Activated T-cell treated with anti-CD3 and anti-CD28 coated beads, Interleukin-2, amount 50 U/mL, for 24 hours (primary cell): ENCODE measurements around the gene PIGM.
A peak's percentile ranks its signal among the peaks of the same experiment; 100 is the strongest.

Source experiments
- DNase-seq: peaks from one replicate; pipeline ENCODE4 v3.0.0-alpha.2; 2020
- H3K27ac Mint-ChIP-seq: 2 replicates; pipeline ENCODE4 v1.8.0; 2020; ENCODE audit warnings: mild to moderate bottlenecking, mixed read lengths
- H3K27me3 Mint-ChIP-seq: 2 replicates; pipeline ENCODE4 v1.8.0; 2020; ENCODE audit warnings: mixed read lengths
- H3K36me3 Mint-ChIP-seq: 2 replicates; pipeline ENCODE4 v1.8.0; 2020; ENCODE audit warnings: low read depth, mixed read lengths
- H3K4me1 Mint-ChIP-seq: 2 replicates; pipeline ENCODE4 v1.8.0; 2020; ENCODE audit warnings: low read depth, mixed read lengths
- H3K4me3 Mint-ChIP-seq: 2 replicates; pipeline ENCODE4 v1.8.0; 2020; ENCODE audit warnings: mild to moderate bottlenecking, moderate library complexity, mixed read lengths
- H3K9me3 Mint-ChIP-seq: 2 replicates; pipeline ENCODE4 v1.8.0; 2020; ENCODE audit warnings: mixed read lengths

PIGM gene

DNA sequence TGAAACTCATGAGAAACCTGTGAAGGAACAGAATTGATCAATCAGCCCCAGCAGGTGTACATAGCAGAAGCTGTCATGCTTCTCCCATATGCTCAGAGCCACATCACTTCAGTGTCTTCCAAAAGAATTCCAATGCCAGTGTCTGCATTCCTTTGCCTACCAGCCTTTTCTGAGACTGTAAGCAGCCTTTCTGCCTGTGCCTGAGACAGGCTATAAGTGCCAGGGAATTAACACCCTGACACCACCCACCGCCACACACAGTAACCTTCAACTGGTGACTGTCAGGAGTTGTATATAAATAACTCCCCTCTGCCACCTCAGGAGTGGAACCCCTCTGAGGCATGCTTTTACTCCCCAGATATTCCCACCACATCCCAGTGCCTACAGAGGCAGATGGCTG lies 39.6 kb downstream of the PIGM start:
- DNase-seq: no peak
- Mint-ChIP-seq H3K36me3 (no peaks in the 10 kb centered on the region), H3K27ac (peak overlapping the region; percentile 61), H3K4me1 (peaks cover 9% of the 10 kb centered on the region), H3K9me3 (no peaks in the 10 kb centered on the region), H3K27me3 (peaks cover 11% of the 10 kb centered on the region), H3K4me3 (no peak overlapping the region)

GRCh38 chr1:159991513-159991912 lies 40.3 kb downstream of the PIGM start:
- Mint-ChIP-seq H3K36me3 (no peaks in the 10 kb centered on the region), H3K9me3 (no peaks in the 10 kb centered on the region), H3K4me3 (no peak overlapping the region), H3K27me3 (peaks cover 9% of the 10 kb centered on the region), H3K4me1 (peaks cover 9% of the 10 kb centered on the region), H3K27ac (no peak overlapping the region)
- DNase-seq: no peak

DNA sequence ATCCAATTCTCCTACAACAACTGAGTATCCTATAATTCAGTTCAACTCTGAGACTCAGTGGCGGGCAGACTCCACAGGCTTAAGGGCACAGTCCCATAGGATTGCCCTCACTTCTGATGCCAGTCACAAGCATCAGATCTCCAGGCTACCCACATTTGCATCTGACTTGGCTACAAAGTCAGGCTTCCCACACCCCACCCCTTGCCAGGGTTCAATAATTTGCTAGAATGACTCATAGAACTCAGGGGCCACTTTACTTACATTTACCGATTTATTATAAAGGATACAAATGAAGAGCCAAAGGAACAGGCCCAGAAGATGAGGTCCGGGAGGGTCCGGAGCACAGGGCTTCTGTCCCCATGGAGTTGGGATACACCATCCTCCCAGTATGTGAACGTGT lies 41.8 kb downstream of the PIGM start:
- Mint-ChIP-seq H3K27me3 (peaks cover 11% of the 10 kb centered on the region), H3K4me1 (peaks cover 9% of the 10 kb centered on the region), H3K36me3 (no peaks in the 10 kb centered on the region), H3K27ac (no peak overlapping the region), H3K4me3 (no peak overlapping the region), H3K9me3 (no peaks in the 10 kb centered on the region)
- DNase-seq: no peak

DNA sequence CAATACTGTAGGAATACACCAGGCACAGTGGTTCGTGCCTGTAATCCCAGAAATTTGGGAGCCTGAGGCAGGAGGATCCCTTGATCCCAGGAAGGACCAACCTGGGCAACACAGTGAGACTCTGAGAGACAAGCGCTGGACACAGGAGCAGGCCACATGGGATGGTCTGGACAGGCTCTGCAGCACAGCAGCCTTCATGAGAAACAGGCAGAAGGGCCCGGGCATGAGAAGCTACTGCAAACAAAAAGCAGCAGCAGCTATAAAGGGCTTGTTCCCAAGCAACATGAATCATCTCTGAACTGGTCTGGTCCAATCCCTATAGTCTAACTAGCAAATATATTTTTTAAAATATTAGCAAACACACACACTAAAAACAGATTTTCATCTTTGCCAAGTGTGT lies 42.2 kb downstream of the PIGM start:
- Mint-ChIP-seq H3K36me3 (no peaks in the 10 kb centered on the region), H3K27me3 (peaks cover 14% of the 10 kb centered on the region), H3K9me3 (no peaks in the 10 kb centered on the region), H3K4me3 (no peak overlapping the region), H3K4me1 (peaks cover 9% of the 10 kb centered on the region), H3K27ac (no peak overlapping the region)
- no peak for DNase-seq

DNA sequence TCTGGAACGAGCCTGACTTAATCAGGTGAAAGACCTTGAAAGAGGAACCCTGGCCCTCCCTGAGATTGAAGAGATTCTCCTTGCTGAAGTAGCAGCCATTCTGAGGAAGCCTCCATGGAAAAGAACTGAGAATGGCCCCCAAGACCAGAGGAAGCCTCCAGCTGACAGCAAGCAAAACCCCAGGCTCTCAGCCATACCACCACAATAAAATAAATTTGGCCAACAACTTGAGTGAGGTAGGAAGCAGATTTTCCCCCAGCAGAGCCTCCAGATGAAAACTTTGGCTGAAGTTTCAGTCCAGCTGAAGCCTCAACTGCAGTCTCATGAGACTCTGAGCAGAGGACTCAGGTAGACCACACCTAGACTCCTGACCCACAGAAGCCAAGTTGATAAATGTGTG lies 43.8 kb downstream of the PIGM start:
- Mint-ChIP-seq H3K4me3 (no peak overlapping the region), H3K27me3 (peaks cover 22% of the 10 kb centered on the region), H3K9me3 (no peaks in the 10 kb centered on the region), H3K36me3 (no peaks in the 10 kb centered on the region), H3K4me1 (peaks cover 9% of the 10 kb centered on the region), H3K27ac (no peak overlapping the region)
- DNase-seq: no peak

DNA sequence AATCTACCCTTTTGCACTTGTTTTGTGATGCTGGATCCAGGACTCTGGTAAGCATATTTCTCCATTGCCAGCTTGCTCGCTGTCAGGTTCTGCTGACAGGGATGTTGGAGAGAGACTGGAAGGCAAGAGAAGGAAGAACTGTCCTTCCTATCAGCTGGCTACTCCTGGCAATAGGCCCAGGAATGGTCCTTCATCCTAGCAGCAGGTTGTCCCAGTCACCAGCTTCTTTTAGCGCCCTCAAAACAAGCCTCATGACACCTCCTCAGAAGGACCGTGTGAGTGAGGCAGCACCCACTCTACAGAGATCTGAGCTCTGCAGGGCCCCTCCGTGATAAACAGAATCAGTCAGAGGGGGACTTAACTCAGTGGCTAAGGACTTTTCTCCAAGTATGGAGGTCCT lies 44.6 kb downstream of the PIGM start:
- no peak for DNase-seq
- Mint-ChIP-seq H3K4me3 (no peak overlapping the region), H3K9me3 (no peaks in the 10 kb centered on the region), H3K27me3 (peaks cover 26% of the 10 kb centered on the region), H3K27ac (no peak overlapping the region), H3K36me3 (no peaks in the 10 kb centered on the region), H3K4me1 (peaks cover 9% of the 10 kb centered on the region)

DNA sequence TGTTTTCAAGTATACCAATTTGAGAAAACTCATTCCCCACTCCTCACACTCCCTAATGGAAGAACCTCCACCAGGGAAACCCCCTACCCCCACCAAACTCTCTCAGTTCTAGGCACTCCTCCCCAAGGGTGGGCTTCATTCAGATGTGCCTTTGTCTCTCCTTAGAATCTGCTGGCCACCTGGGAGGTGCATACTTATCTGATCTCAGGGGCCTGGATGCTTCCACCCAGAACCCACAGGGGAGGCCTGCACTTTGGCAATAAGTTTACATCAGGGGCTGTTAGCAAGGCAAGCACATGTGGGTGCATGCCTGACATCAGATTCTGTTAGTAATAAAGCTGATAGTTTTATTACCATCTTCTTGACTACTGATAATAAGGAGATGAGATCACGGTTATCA lies 45.3 kb downstream of the PIGM start:
- Mint-ChIP-seq H3K9me3 (no peaks in the 10 kb centered on the region), H3K36me3 (no peaks in the 10 kb centered on the region), H3K4me3 (no peak overlapping the region), H3K27ac (no peak overlapping the region), H3K4me1 (peaks cover 6% of the 10 kb centered on the region), H3K27me3 (peaks cover 33% of the 10 kb centered on the region)
- DNase-seq: no peak

DNA sequence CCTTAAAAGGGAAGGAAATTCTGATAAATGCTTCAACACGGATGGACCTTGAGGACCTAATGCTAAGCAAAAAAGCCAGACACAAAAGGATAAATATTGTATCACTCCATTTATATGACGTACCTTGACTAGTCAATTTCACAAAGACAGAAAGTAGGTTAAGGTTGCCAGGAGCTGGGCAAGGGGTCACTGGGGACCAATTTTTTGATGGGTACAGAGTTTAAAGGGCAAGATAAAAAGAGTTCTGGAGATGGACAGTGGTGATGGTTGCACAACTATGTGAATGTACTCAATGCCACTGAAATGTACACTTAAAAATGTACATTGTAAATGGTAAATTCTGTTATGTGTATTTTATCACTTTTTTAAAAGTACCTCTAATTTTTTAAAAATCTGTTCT lies 45.7 kb downstream of the PIGM start:
- H3K36me3 Mint-ChIP-seq: no peaks in the 10 kb centered on the region
- H3K27me3 Mint-ChIP-seq: peaks cover 34% of the 10 kb centered on the region
- H3K27ac Mint-ChIP-seq: no peak overlapping the region
- H3K4me3 Mint-ChIP-seq: no peak overlapping the region
- H3K4me1 Mint-ChIP-seq: peaks cover 1% of the 10 kb centered on the region
- DNase-seq: no peak
- H3K9me3 Mint-ChIP-seq: no peaks in the 10 kb centered on the region

GRCh38 chr1:159985473-159985872 lies 46.3 kb downstream of the PIGM start:
- DNase-seq: no peak
- H3K9me3 Mint-ChIP-seq: no peaks in the 10 kb centered on the region
- no peaks in the 10 kb centered on the region for H3K36me3 Mint-ChIP-seq
- H3K4me3 Mint-ChIP-seq: no peak overlapping the region
- no peak overlapping the region for H3K27ac Mint-ChIP-seq
- no peaks in the 10 kb centered on the region for H3K4me1 Mint-ChIP-seq
- H3K27me3 Mint-ChIP-seq: peaks cover 38% of the 10 kb centered on the region

DNA sequence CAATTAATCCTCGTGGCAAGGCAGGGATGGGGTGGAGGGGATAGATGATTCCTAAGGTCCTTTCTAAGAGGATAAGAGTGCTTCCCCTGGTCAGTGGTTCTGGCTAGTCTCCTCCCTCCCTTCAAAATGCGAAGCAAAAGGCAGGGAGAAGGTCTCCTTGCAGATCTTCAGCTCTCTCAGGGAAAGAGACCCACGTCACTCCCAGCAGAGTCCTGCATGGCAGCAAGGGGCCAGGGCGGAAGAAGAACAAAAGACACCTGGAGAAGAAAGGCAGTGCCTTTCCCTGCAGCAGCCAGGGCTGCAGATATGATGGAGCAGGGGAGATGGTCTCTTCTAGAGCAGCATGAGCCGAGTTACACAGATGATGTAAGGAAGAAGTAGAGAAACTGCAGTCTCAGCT lies 48.1 kb downstream of the PIGM start:
- Mint-ChIP-seq H3K27ac (no peak overlapping the region), H3K4me1 (no peaks in the 10 kb centered on the region), H3K36me3 (no peaks in the 10 kb centered on the region), H3K27me3 (peaks cover 46% of the 10 kb centered on the region), H3K4me3 (no peak overlapping the region), H3K9me3 (no peaks in the 10 kb centered on the region)
- DNase-seq: no peak

GRCh38 chr1:159982280-159982679 lies 49.5 kb downstream of the PIGM start:
- H3K9me3 Mint-ChIP-seq: no peaks in the 10 kb centered on the region
- no peaks in the 10 kb centered on the region for H3K36me3 Mint-ChIP-seq
- no peak overlapping the region for H3K4me3 Mint-ChIP-seq
- no peak for DNase-seq
- H3K27me3 Mint-ChIP-seq: peaks cover 44% of the 10 kb centered on the region
- H3K4me1 Mint-ChIP-seq: no peaks in the 10 kb centered on the region
- no peak overlapping the region for H3K27ac Mint-ChIP-seq

- Mint-ChIP-seq H3K36me3 (no peaks in the 10 kb centered on the region), H3K9me3 (no peaks in the 10 kb centered on the region), H3K4me3 (no peak overlapping the region), H3K4me1 (no peaks in the 10 kb centered on the region), H3K27me3 (peaks cover 48% of the 10 kb centered on the region), H3K27ac (no peak overlapping the region)
- DNase-seq: no peak
These were observed 50.3 kb downstream of the PIGM start for GRCh38 chr1:159981351-159982055.

DNA sequence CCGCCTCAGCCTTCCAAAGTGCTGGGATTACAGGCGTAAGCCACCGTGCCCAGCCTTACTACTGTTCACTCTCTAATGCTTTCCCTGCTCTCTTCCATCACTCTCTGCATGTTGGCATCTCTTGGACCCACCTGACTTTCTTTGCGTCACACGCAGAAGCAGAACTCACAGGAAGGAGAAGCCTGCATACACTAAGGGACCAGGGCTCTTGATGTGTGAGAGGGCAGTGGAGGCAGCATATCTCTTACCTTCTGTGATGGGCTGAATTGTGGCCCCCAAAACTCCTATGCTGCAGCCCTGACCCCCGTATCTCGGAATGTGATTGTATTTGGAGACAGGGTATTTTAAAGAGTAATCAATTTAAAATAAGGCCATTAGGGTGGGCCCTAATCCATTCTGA lies 51.0 kb downstream of the PIGM start:
- Mint-ChIP-seq H3K4me3 (no peak overlapping the region), H3K9me3 (no peaks in the 10 kb centered on the region), H3K27ac (no peak overlapping the region), H3K4me1 (no peaks in the 10 kb centered on the region), H3K27me3 (peaks cover 48% of the 10 kb centered on the region), H3K36me3 (no peaks in the 10 kb centered on the region)
- DNase-seq: no peak

- H3K36me3 Mint-ChIP-seq: no peaks in the 10 kb centered on the region
- peaks cover 46% of the 10 kb centered on the region for H3K27me3 Mint-ChIP-seq
- no peaks in the 10 kb centered on the region for H3K4me1 Mint-ChIP-seq
- no peak overlapping the region for H3K4me3 Mint-ChIP-seq
- no peak overlapping the region for H3K27ac Mint-ChIP-seq
- DNase-seq: no peak
- H3K9me3 Mint-ChIP-seq: no peaks in the 10 kb centered on the region
These were observed 51.7 kb downstream of the PIGM start for GRCh38 chr1:159980076-159980475.

DNA sequence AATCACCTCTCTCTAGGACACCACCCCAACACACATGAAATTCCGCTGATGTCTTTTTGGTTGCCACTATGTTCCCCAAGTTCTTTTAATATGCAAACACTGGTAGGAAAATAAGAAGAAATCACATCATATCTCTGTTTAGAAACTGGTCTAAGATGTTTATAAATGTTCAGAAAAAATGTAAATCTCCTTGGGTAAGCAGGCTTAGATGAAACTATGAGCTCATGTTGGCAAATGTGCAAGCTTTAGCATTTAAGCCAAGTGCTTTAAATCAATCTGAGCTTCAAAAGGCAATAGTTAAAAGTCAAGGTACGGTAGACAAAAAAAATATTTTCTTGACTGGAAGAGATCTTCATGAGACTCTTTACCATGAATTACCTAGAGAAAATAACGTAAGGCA lies 52.5 kb downstream of the PIGM start:
- Mint-ChIP-seq H3K4me1 (no peaks in the 10 kb centered on the region), H3K36me3 (no peaks in the 10 kb centered on the region), H3K27ac (no peak overlapping the region), H3K4me3 (no peak overlapping the region), H3K27me3 (peaks cover 42% of the 10 kb centered on the region), H3K9me3 (no peaks in the 10 kb centered on the region)
- no peak for DNase-seq

DNA sequence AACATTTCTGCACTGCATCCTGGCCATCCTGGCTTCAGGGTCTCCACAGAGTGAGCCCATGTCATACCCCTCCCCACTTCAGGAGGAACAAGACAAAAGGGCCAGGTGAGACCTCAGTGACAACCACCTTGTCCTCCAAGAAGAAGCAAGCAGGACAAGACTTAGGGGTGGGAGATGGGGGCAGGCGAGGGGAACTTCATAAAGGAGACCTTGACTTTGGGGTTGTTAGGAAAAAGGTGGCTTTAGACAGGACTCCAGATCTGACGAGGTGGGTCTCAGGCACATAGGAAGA lies 53.7 kb downstream of the PIGM start:
- Mint-ChIP-seq H3K4me1 (no peaks in the 10 kb centered on the region), H3K27me3 (peaks cover 34% of the 10 kb centered on the region), H3K9me3 (no peaks in the 10 kb centered on the region), H3K36me3 (no peaks in the 10 kb centered on the region), H3K4me3 (no peak overlapping the region), H3K27ac (no peak overlapping the region)
- DNase-seq: no peak
